Measurements from ENCODE around the gene REEP3. TPM values are rescaled to one million over a fixed set of nuclear protein-coding genes. Genes with fewer than 3 reads are reported as not detected.
"Not testable (repeated sequence)": the region's sequence is repeated elsewhere in the genome, so short reads cannot be mapped to it uniquely, and the experiment has no call there.

REEP3 gene
- total and polyA plus RNA-seq, 2 experiments from 2014 or later = 43.1 to 73.6 TPM

GRCh38 chr10:63498665-63499064 is 22.5 kb upstream of the REEP3 start:
- Histone ChIP-seq H2AFZ (no peak overlapping the region), H3K9me3 (ENCODE audit: low read depth) (no peaks in the 10 kb centered on the region), H3K4me3 (no peak overlapping the region), H4K20me1 (ENCODE audit: insufficient read depth, poor library complexity, severe bottlenecking) (peaks cover 5% of the 10 kb centered on the region), H3K27me3 (no peaks in the 10 kb centered on the region), H3K27ac (no peak overlapping the region), H3K4me1 (ENCODE audit: insufficient read depth) (peaks cover 11% of the 10 kb centered on the region), H3K9me2 (replicated peaks; ENCODE audit: insufficient read depth) (no peaks in the 10 kb centered on the region), H3K4me2 (no peak overlapping the region), H3K79me2 (peaks cover 99% of the 10 kb centered on the region), H3K36me3 (replicated peaks; ENCODE audit: insufficient read depth, low read depth) (no peaks in the 10 kb centered on the region)
- no peak for TF ChIP-seq EZH2phosphoT487 (IDR thresholded peaks at IDR 0.05; ENCODE audit: low read depth, severe bottlenecking, unreplicated experiment)
- TF ChIP-seq CTCF (IDR thresholded peaks at IDR 0.05; ENCODE audit: poor library complexity) = no peak
- no peak for TF ChIP-seq EZH2 (IDR thresholded peaks at IDR 0.05; ENCODE audit: borderline replicate concordance)
- no peak for DNase-seq (ENCODE audit: low spot score)
- WGBS (ENCODE audit: low lambda C conversion rate, missing lambda C conversion rate) = 63% methylated on average over 1 of the region's 1 CpG

GRCh38 chr10:63500551-63500950 is 20.6 kb upstream of the REEP3 start:
- Histone ChIP-seq H3K79me2 (peaks cover 99% of the 10 kb centered on the region), H3K4me1 (ENCODE audit: insufficient read depth) (peaks cover 18% of the 10 kb centered on the region), H4K20me1 (ENCODE audit: insufficient read depth, poor library complexity, severe bottlenecking) (peaks cover 20% of the 10 kb centered on the region)
- H3K27me3 ChIP-seq; H3K4me2 ChIP-seq; H3K9me2 ChIP-seq (replicated peaks; ENCODE audit: insufficient read depth); H2AFZ ChIP-seq; H3K9me3 ChIP-seq (ENCODE audit: low read depth); H3K4me3 ChIP-seq; H3K27ac ChIP-seq; DNase-seq (ENCODE audit: low spot score); H3K36me3 ChIP-seq (replicated peaks; ENCODE audit: insufficient read depth, low read depth): not testable (repeated sequence)
- WGBS (ENCODE audit: low lambda C conversion rate, missing lambda C conversion rate) = 97% methylated on average over 5 of the region's 5 CpGs

GRCh38 chr10:63501954-63502353 is 19.2 kb upstream of the REEP3 start:
- Histone ChIP-seq H3K4me1 (ENCODE audit: insufficient read depth) (peaks cover 24% of the 10 kb centered on the region), H3K27ac (no peak overlapping the region), H3K9me2 (replicated peaks; ENCODE audit: insufficient read depth) (no peaks in the 10 kb centered on the region), H3K9me3 (ENCODE audit: low read depth) (no peaks in the 10 kb centered on the region), H4K20me1 (ENCODE audit: insufficient read depth, poor library complexity, severe bottlenecking) (peaks cover 26% of the 10 kb centered on the region), H3K79me2 (peaks cover 99% of the 10 kb centered on the region), H3K27me3 (no peaks in the 10 kb centered on the region), H3K36me3 (replicated peaks; ENCODE audit: insufficient read depth, low read depth) (no peaks in the 10 kb centered on the region), H3K4me3 (no peak overlapping the region), H3K4me2 (no peak overlapping the region), H2AFZ (no peak overlapping the region)
- DNase-seq (ENCODE audit: low spot score) = no peak
- 88% methylated on average over 1 of the region's 1 CpG for whole genome bisulfite sequencing (ENCODE audit: low lambda C conversion rate, missing lambda C conversion rate)
- TF ChIP-seq EZH2phosphoT487 (IDR thresholded peaks at IDR 0.05; ENCODE audit: low read depth, severe bottlenecking, unreplicated experiment) (no peak), CTCF (IDR thresholded peaks at IDR 0.05; ENCODE audit: poor library complexity) (no peak), EZH2 (IDR thresholded peaks at IDR 0.05; ENCODE audit: borderline replicate concordance) (no peak)

GRCh38 chr10:63502832-63503231 is 18.4 kb upstream of the REEP3 start:
- no peaks in the 10 kb centered on the region for H3K36me3 ChIP-seq (replicated peaks; ENCODE audit: insufficient read depth, low read depth)
- TF ChIP-seq EZH2 (IDR thresholded peaks at IDR 0.05; ENCODE audit: borderline replicate concordance) = no peak
- no peak for TF ChIP-seq CTCF (IDR thresholded peaks at IDR 0.05; ENCODE audit: poor library complexity)
- TF ChIP-seq EZH2phosphoT487 (IDR thresholded peaks at IDR 0.05; ENCODE audit: low read depth, severe bottlenecking, unreplicated experiment) = no peak
- no peak overlapping the region for H3K4me3 ChIP-seq
- WGBS (ENCODE audit: low lambda C conversion rate, missing lambda C conversion rate) = 97% methylated on average over 1 of the region's 1 CpG
- no peak for DNase-seq (ENCODE audit: low spot score)
- H3K79me2 ChIP-seq = peaks cover 98% of the 10 kb centered on the region
- H3K4me2 ChIP-seq = no peak overlapping the region
- peaks cover 22% of the 10 kb centered on the region for H4K20me1 ChIP-seq (ENCODE audit: insufficient read depth, poor library complexity, severe bottlenecking)
- no peaks in the 10 kb centered on the region for H3K9me2 ChIP-seq (replicated peaks; ENCODE audit: insufficient read depth)
- no peaks in the 10 kb centered on the region for H3K27me3 ChIP-seq
- H3K27ac ChIP-seq = no peak overlapping the region
- no peak overlapping the region for H2AFZ ChIP-seq
- H3K9me3 ChIP-seq (ENCODE audit: low read depth) = no peaks in the 10 kb centered on the region
- peaks cover 22% of the 10 kb centered on the region for H3K4me1 ChIP-seq (ENCODE audit: insufficient read depth)
